Endothelial cell of umbilical vein (primary cell): ENCODE data around the gene DPP6.

Experiments
- CTCF ChIP-seq, 2 donors: IDR thresholded peaks; 1 replicate in 1 of 2; 2 replicates in 1 of 2; pipeline ENCODE4 v1.5.1; 2011; ENCODE audit warnings: low read length in 2 of 2, mild to moderate bottlenecking in 2 of 2, moderate library complexity in 2 of 2, control low read depth in 1 of 2, inconsistent platforms in 1 of 2, low read depth in 1 of 2; ENCODE audit not compliant: insufficient read depth in 1 of 2; ENCODE audit errors: extremely low read depth in 1 of 2
- EZH2 ChIP-seq: IDR thresholded peaks from 2 replicates; pipeline ENCODE4 v1.6.1; 2012; ENCODE audit warnings: borderline replicate concordance, low read depth, mild to moderate bottlenecking, moderate library complexity, low read length, inconsistent platforms; ENCODE audit not compliant: severe bottlenecking
- GATA2 ChIP-seq: IDR thresholded peaks from 2 replicates; pipeline ENCODE4 v1.7.0; 2011; ENCODE audit warnings: low read depth, mild to moderate bottlenecking, moderate library complexity, mixed read lengths, low read length; ENCODE audit not compliant: insufficient read length, insufficient read depth
- JUN ChIP-seq: IDR thresholded peaks from 2 replicates; pipeline ENCODE4 v1.6.1; 2011; ENCODE audit warnings: borderline replicate concordance, low read depth; ENCODE audit not compliant: insufficient read length, insufficient read depth
- POLR2A ChIP-seq: IDR thresholded peaks from 2 replicates; pipeline ENCODE4 v1.6.1; 2012; ENCODE audit warnings: low read depth, mild to moderate bottlenecking, control low read depth, low read length
- POLR2AphosphoS5 ChIP-seq: IDR thresholded peaks from 2 replicates; pipeline ENCODE4 v1.6.1; 2012; ENCODE audit warnings: low read depth, mild to moderate bottlenecking, control low read depth, low read length, moderate library complexity; ENCODE audit not compliant: insufficient read depth

GRCh38 chr7:154651501-154651900 lies 599.3 kb downstream of the DPP6 start:
- no peak for TF ChIP-seq JUN
- no peak for TF ChIP-seq CTCF (IDR thresholded peaks at IDR 0.05; ENCODE audit: extremely low read depth in 1 of 2, insufficient read depth in 1 of 2, low read depth in 1 of 2, low read length in 2 of 2)
- no peak for TF ChIP-seq POLR2AphosphoS5
- TF ChIP-seq POLR2A = no peak
- TF ChIP-seq EZH2 = no peak
- no peak for TF ChIP-seq GATA2
